GM12891 (cell line): ENCODE results near the gene MROH2A.

Experiments used
- PAX5 ChIP-seq: IDR thresholded peaks from 2 replicates; pipeline ENCODE4 v1.6.1; 2011; ENCODE audit warnings: low read length, moderate library complexity, mild to moderate bottlenecking; ENCODE audit not compliant: insufficient read depth, severe bottlenecking
- POLR2A ChIP-seq: IDR thresholded peaks from 2 replicates; pipeline ENCODE4 v1.6.1; 2011; ENCODE audit warnings: low read depth, low read length, control low read depth
- POLR2AphosphoS5 ChIP-seq: IDR thresholded peaks from 2 replicates; pipeline ENCODE4 v1.6.1; 2011; ENCODE audit warnings: low read depth, low read length, control low read depth
- POU2F2 ChIP-seq: IDR thresholded peaks from 2 replicates; pipeline ENCODE4 v1.6.1; 2011; ENCODE audit warnings: low read depth, mild to moderate bottlenecking, control low read depth, low read length, moderate library complexity
- SPI1 ChIP-seq: IDR thresholded peaks from 2 replicates; pipeline ENCODE4 v1.6.1; 2011; ENCODE audit warnings: low read depth, low read length, control low read depth
- TAF1 ChIP-seq: IDR thresholded peaks from 2 replicates; pipeline ENCODE4 v1.6.1; 2011; ENCODE audit warnings: low read depth, low read length, control low read depth

DNA sequence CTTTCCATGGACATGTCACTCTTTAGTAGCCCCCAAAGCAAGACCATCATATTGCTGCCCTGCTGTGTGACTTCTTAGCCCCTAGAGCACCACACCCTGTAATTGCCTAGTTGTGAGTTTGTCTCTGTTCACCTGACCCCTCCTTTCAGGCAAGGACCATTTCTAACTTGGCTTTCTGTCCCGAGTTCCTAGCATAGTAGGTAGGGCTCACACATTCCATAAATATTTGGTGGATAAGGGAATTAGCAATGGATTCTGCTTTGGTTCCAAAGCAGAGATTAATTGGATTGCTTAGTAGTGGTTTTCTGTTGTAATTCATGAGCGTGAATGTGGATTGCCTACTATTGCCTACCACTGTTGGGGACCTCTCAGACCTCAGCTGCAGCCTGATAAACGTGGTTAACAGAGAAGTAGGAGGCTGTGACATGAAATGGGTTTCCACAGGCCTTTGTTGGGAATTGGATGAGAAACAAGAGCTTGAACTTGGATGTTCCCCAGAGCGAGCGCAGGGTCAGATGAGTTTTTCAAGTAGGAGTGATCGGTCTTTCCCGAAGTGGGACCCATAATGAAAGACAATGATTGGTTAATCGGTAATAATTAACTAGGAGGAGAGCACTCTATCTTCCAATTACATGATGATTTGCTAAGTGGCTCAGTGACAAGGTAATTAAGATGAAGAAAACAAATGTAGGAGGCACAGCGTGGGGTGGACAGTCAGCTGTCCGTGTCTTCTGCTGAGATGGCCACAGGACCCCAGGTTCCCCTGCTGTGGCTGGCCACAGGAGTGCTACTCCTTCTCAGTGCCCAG lies 31.5 kb upstream of the MROH2A start:
- TF ChIP-seq POLR2A = no peak
- TF ChIP-seq POLR2AphosphoS5 = no peak
- no peak for TF ChIP-seq TAF1
- TF ChIP-seq PAX5 = no peak
- TF ChIP-seq SPI1 = no peak
- TF ChIP-seq POU2F2 = no peak
